Measurements from ENCODE around the gene UBR3.

UBR3 gene

DNA sequence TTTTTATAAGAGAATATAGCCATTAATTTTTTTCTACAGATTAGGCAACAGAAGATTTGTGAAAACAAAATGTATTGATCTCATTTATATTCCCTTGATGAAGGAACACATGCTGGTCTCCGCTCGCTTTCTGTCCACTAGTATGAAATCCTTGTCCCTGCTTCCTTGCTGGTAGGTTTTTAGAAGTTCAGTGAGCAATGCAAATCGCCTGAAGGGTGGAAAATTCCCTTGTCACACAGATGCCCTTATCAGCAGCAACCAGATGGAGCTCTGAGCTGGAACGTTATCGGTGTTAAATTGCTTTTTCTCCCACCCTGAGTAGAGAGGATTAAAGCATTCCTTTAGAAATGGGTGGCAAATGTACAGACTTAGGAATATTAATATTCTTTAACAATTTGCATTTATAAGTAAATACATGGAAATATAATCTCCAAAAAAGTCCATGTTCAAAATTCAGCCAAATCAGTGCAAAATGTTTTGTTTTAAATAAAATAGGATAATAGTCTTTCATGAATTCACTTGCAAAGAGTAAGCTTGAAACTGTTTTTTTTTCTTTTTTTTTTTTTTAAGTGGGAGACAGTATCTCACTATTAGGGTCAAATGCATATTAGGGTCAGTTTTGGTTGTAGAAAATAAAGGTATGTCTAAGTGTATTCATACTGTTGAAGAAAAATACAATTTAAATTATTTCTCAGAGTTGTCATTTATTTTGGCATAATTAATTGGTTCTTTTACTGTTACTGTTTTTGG, 186.7 kb downstream of the UBR3 start:
- ATAC-seq = no peak

- no peak for ATAC-seq
Measured at GRCh38 chr2:170014769-170015168, 187.5 kb downstream of the UBR3 start.

- no peak for ATAC-seq
Measured at GRCh38 chr2:170017860-170018532, 190.7 kb downstream of the UBR3 start.

DNA sequence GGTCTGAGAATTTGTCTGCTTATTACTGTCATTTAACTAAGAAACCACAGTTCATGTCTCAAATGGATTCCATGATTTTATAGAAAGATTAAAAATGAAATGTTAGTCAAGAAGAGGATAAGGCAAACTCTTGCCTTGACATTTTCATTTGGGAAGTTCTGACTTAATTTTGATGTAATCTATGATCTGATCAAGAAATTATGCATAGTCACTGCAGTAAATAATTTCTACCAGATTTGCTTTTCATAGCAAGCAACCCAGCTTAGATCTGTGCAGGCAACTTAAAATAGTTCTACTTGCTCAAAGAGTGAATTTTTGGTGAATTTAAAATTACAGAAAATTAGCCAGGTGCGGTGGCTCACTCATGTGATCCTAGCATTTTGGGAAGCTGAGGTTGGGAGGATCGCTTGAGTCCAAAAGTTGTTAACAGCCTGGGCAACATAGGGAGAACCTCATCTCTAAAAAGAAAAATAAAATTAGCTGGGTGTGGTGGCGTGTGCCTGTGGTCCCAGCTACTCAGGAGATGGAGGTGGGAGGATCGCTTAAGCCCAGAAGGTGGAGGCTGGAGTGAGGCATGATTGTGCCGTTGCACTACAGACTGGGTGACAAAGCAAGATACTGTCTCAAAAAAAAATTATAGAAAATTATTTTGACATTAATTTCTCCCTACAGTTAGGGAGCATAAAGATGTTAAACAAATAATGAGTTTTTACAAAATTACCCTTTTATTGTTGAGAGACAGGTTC, 192.0 kb downstream of the UBR3 start:
- ATAC-seq = no peak

- ATAC-seq = no peak
Measured at GRCh38 chr2:170020777-170021176, 193.5 kb downstream of the UBR3 start.

DNA sequence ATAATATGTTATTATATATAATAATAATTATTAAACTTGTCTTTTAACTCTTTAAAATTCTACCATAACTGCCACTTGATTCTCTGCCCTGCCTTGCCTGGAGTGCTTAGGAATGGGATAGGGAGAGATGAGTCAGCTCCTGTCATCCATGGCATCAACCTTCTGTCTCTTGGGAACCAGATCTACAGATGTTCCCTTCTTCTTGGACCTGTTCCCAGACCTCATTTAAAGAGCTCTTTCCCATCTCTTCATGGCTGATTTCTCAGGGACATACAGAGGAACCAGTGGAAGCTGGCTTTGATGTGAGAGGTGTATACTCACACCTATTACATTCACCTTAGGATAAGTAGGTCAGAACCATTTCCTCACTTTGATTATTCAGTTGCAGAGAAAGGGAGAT, 195.4 kb downstream of the UBR3 start:
- no peak for ATAC-seq

DNA sequence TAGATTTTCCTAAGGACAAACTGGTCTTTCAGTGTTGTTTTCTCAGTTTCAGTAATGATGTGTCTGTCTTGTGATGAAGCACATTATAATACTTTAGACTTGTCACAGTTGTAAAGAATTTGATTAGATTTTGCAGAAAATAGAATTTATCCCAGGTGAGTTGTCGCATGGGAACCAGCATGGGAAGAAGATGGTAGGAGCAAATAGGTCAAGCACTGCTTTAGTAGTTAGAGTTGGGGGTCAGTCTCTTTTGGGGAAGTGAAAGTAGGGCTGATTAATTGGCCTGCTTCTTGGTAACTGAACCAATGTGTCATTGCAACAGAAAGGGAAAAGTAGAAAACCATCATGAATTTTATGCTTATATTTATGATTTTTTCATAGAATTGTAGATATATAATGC, 197.5 kb downstream of the UBR3 start:
- no peak for ATAC-seq

DNA sequence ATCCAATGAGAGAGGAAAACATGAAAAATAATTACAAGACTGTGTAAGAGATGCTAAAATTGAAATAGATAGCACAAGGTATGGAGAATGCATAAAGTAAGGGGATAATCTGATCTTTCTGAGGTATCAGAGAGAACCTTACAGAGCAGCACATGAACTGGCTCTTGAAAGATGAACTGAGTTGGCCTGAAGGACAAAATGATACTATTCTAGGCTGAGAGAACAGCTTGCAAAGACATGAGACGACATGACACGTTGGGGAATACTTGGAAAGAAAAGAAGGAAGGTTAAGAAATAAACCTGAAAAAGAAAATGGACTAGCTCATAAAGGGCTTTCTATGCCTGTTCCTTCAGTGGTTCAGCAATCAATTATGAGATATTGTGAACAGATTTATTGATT, 198.0 kb downstream of the UBR3 start:
- no peak for ATAC-seq

DNA sequence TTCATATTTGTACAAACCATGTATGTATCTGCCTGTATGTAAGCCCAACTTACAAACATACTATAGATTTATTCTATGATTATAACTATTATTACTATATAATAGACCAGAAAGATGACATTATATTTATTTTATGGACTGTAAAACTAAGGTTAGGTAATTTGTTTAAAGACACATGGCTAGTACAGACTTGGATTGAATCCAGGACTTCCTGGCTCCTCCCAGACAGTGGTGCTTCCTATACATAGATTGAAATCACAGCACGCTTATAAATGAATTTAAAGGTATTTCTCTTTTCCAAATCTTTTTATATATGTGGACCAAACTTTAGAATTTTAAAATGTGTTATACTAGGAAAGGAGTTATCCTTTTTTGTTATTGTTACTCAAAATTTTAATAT, 199.1 kb downstream of the UBR3 start:
- no peak for ATAC-seq

DNA sequence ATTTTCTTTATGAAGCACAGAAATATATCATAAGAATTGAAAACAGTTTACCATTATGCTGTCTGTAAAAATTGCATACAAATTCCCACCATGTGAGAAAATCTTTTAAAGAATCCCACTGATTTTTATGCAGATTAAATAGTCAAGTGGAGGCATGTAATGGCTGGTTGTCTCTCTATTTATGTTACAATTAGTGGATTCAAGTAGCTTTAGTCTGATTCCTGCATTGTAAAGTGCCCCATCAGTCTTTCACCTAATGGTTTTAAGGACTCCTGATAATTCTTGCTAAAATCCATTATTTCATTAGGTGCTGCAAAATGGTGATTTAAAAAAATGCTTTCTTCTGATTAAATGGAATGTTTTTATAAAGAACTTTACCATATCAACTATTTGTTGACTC, 202.3 kb downstream of the UBR3 start:
- ATAC-seq = no peak

- ATAC-seq = no peak
Measured at GRCh38 chr2:170030040-170030439, 202.8 kb downstream of the UBR3 start.

DNA sequence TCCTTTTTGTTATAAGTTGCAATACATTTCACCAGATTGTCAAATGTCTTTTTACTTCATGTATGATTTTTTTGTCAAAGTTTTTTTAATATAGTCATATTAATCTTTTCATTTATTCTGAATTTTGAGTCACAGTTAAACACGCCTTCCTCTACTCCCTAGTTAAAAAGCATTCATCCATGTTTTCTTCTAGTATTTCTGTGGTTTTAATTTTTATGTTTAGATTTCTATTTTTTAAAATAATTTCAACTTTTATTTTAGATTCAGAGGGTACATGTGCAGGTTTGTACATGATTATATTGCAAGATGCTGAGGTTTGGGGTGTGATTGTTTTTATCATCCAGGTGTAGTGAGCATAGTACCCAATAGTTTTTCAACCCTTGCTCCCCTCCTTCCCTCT, 204.0 kb downstream of the UBR3 start:
- ATAC-seq = no peak

DNA sequence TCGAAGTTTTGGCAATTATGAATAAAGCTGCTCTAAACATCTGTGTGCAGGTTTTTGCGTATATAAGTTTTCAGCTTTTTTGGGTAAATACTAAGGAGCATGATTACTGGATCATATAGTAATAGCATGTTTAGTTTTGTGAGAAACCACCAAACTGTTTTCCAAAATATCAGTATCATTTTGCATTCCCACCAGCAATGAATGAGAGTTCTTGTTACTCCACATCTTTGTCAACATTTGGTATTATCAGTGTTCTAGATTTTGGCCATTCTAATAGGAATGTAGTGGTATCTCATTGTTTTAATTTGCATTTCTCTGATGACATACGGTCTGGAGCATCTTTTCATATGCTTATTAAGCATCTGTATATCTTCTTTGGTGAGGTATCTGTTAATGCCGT, 207.3 kb downstream of the UBR3 start:
- ATAC-seq = no peak

DNA sequence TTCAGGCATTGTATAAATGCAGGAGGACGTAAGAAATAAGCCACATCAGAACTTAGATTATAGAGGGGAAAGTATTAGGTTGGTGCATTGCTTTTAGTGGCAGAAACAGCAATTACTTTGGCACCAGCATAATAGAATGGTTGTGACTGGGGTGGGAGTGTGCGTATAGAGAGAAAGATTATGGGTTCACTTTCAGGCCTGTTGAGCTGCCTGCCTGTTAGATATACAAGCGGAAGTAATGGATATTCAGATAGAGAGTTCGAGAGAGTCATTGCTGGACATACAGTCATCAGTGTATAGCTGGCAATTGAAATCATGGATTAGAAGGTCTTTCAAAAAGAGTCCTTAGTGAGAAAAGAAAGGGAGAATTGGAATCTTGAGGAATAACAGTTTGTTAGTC, 211.5 kb downstream of the UBR3 start:
- no peak for ATAC-seq

- no peak for ATAC-seq
Measured at GRCh38 chr2:170039401-170040172, 212.3 kb downstream of the UBR3 start.

DNA sequence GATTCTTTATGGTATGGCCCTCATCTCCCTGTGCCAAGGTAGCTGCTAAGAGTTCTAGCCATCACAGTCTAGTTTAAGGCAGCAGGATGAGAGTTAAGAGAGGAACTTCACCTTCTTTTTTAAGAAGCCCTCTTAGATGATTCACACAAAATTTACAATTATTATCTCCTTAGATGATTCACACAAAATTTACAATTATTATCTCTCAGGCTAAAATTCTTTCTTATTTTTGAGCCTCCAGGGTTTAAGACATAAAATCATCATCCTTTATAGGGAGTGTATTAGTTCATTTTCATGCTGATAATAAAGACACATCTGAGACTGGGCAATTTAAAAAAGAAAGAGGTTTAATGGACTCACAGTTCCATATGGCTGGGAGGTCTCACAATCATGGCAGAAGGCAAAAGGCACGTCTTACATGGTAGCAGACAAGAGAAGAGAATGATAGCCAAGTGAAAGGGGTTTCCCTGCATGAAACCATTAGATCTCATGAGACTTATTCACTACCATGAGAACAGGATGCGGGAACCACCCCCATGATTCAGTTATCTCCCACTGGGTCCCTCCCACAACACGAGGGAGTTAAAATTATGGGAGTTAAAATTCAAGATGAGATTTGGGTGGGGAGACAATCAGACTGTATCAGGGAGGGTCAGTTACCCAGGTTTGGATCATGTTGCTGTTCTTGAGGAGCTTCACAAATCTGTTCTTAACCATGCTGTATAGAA, 217.7 kb downstream of the UBR3 start:
- ATAC-seq = no peak

GRCh38 chr2:170047331-170048065, 220.2 kb downstream of the UBR3 start:
- ATAC-seq = no peak

DNA sequence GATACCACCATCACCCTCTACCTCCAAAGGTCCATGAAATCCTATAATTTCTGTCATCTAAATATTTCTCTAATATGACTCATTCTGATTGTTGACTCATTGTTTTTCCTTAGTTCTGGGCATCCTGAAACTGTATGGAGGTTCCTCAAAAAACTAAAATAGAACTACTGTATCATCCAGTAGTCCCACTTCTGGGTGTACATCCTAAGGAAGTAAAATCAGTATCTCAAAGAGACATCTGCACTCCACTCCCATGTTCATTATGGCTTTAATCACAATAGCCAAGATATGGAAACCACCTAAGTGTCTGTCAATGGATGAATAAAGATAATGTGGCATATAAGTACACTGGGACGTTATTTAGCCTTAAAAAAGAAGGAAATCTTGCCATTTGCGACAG, 224.9 kb downstream of the UBR3 start:
- ATAC-seq = no peak

GRCh38 chr2:170054997-170055396, 227.7 kb downstream of the UBR3 start:
- ATAC-seq = no peak

GRCh38 chr2:170056900-170057299, 229.6 kb downstream of the UBR3 start:
- ATAC-seq = no peak

- no peak for ATAC-seq
Measured at GRCh38 chr2:170063456-170064235, 236.4 kb downstream of the UBR3 start.

Measured in activated CD4-positive, CD25-positive, alpha-beta regulatory T cell treated with anti-CD3 and anti-CD28 coated beads, Interleukin-2, amount 50 U/mL, for 24 hours (primary cell).